Activated B cell treated with CpG ODN at 0.5 μM for 24 hours (primary cell): Measurements from ENCODE around the gene CDK14. TPM values are rescaled to one million over a fixed set of nuclear protein-coding genes. Genes with fewer than 3 reads are reported as not detected.

Source experiments
- ATAC-seq: fragments of 200-7000 bp; cut with Tn5 transposase; one replicate; pipeline ENCODE4 v1.10.0; 2021; ENCODE audit warnings: low read depth, mild to moderate bottlenecking, moderate library complexity
- CTCF ChIA-PET: fragments of 350-600 bp; sonication (Branson Sonifier 250); formaldehyde crosslinking; loops from one replicate; lab custom pipeline; 2021; ENCODE audit warnings: antibody characterized with exemption; lab: Charles Lee
- POLR2A ChIA-PET: fragments of 350-600 bp; sonication (Branson Sonifier 250); formaldehyde crosslinking; loops from one replicate; lab custom pipeline; 2021; ENCODE audit warnings: antibody characterized with exemption; lab: Charles Lee
- DNase-seq: peaks from one replicate; pipeline ENCODE4 v3.0.0; 2022
- H3K27ac Mint-ChIP-seq: one replicate; pipeline ENCODE4 v1.8.0; 2020; ENCODE audit warnings: mixed read lengths
- H3K27me3 Mint-ChIP-seq: one replicate; pipeline ENCODE4 v1.8.0; 2021; ENCODE audit warnings: mixed read lengths
- H3K36me3 Mint-ChIP-seq: one replicate; pipeline ENCODE4 v1.8.0; 2021; ENCODE audit warnings: low read depth, mixed read lengths
- H3K4me1 Mint-ChIP-seq: one replicate; pipeline ENCODE4 v1.8.0; 2021; ENCODE audit warnings: mixed read lengths
- H3K4me3 Mint-ChIP-seq: one replicate; pipeline ENCODE4 v1.8.0; 2020; ENCODE audit warnings: mild to moderate bottlenecking, mixed read lengths
- H3K9me3 Mint-ChIP-seq: one replicate; pipeline ENCODE4 v1.8.0; 2020; ENCODE audit warnings: mixed read lengths
- CTCF ChIP-seq: fragments of 200-600 bp; IDR thresholded peaks from one replicate; pipeline ENCODE4 v1.8.0; 2022; ENCODE audit warnings: antibody characterized with exemption, mild to moderate bottlenecking
- intact Hi-C: fragments of 100-400 bp; cut with micrococcal nuclease; formaldehyde crosslinking; loops from one replicate; pipeline ENCODE4 v1.15.1; 2024
- total RNA-seq: library from RNA; stranded (reverse); gene quantifications from 2 replicates; pipeline ENCODE4 v1.2.3, GENCODE V29; 2022

The CDK14 gene
- total RNA-seq, 1 donor from 2014 or later, result 140 TPM

- Mint-ChIP-seq H3K4me1 (peaks cover 26% of the 10 kb centered on the region), H3K27ac (no peak overlapping the region), H3K27me3 (no peaks in the 10 kb centered on the region), H3K9me3 (no peaks in the 10 kb centered on the region), H3K4me3 (no peak overlapping the region), H3K36me3 (peaks cover 55% of the 10 kb centered on the region)
- intact Hi-C loops, result no loop called here
- DNase-seq (no peak), ATAC-seq (no peak)
- no peak for TF ChIP-seq CTCF
- POLR2A ChIA-PET, result no interaction called here
- CTCF ChIA-PET, result no interaction called here
These were observed 468.8 kb downstream of the CDK14 start for GRCh38 chr7:91064938-91065337.

- CTCF ChIA-PET, result no interaction called here
- no peaks in the 10 kb centered on the region for H3K9me3 Mint-ChIP-seq
- ATAC-seq (no peak), DNase-seq (no peak)
- no peak overlapping the region for H3K27ac Mint-ChIP-seq
- H3K4me3 Mint-ChIP-seq, result no peak overlapping the region
- POLR2A ChIA-PET, result no interaction called here
- H3K36me3 Mint-ChIP-seq, result peaks cover 50% of the 10 kb centered on the region
- H3K27me3 Mint-ChIP-seq, result no peaks in the 10 kb centered on the region
- intact Hi-C loops, result no loop called here
- peaks cover 26% of the 10 kb centered on the region for H3K4me1 Mint-ChIP-seq
- no peak for TF ChIP-seq CTCF
These were observed 470.5 kb downstream of the CDK14 start for GRCh38 chr7:91066627-91067026.

- ATAC-seq (no peak), DNase-seq (no peak)
- H3K27ac Mint-ChIP-seq, result no peak overlapping the region
- CTCF ChIA-PET, result no interaction called here
- peaks cover 49% of the 10 kb centered on the region for H3K36me3 Mint-ChIP-seq
- H3K27me3 Mint-ChIP-seq, result no peaks in the 10 kb centered on the region
- no peaks in the 10 kb centered on the region for H3K9me3 Mint-ChIP-seq
- H3K4me3 Mint-ChIP-seq, result no peak overlapping the region
- H3K4me1 Mint-ChIP-seq, result peaks cover 26% of the 10 kb centered on the region
- intact Hi-C loops, result no loop called here
- no peak for TF ChIP-seq CTCF
- POLR2A ChIA-PET, result no interaction called here
These were observed 471.1 kb downstream of the CDK14 start for GRCh38 chr7:91067242-91067641.

- ATAC-seq (no peak), DNase-seq (no peak)
- TF ChIP-seq CTCF, result no peak
- Mint-ChIP-seq H3K4me1 (peaks cover 26% of the 10 kb centered on the region), H3K36me3 (peaks cover 48% of the 10 kb centered on the region), H3K4me3 (no peak overlapping the region), H3K9me3 (no peaks in the 10 kb centered on the region), H3K27me3 (no peaks in the 10 kb centered on the region), H3K27ac (no peak overlapping the region)
- ChIA-PET CTCF (no interaction called here), POLR2A (no interaction called here)
- intact Hi-C loops, result no loop called here
These were observed 472.1 kb downstream of the CDK14 start for GRCh38 chr7:91068136-91068795.

- Mint-ChIP-seq H3K9me3 (no peaks in the 10 kb centered on the region), H3K27me3 (no peaks in the 10 kb centered on the region), H3K27ac (no peak overlapping the region), H3K4me3 (no peak overlapping the region), H3K4me1 (peaks cover 25% of the 10 kb centered on the region), H3K36me3 (peaks cover 41% of the 10 kb centered on the region)
- DNase-seq (no peak), ATAC-seq (no peak)
- ChIA-PET POLR2A (no interaction called here), CTCF (no interaction called here)
- TF ChIP-seq CTCF, result no peak
- intact Hi-C loops, result no loop called here
These were observed 473.0 kb downstream of the CDK14 start for GRCh38 chr7:91069146-91069545.
